Measurements from ENCODE around the gene NHEJ1. TPM values are rescaled to one million over a fixed set of nuclear protein-coding genes. Genes with fewer than 3 reads are reported as not detected.

NHEJ1 gene
- total RNA-seq, 1 experiment from 2014 or later: 16.7 TPM

DNA sequence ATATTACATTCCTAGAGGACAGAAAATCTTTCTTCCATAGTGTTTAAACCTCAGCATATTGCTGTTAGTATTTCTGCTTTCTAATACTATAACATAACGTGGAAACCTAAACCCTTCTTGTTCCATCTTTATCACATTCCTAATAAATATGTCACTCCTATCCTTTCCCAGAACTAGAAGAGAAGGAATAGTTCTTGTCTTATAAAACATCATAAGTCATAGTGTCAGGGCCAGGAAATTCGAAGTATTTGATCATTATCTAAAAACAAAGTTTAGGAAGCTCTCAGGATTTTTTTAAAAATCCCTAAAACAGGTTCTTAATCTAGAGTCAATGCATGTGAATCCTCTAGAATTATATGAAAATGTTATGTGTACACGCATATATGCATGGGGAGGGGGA is 2.0 kb downstream of the NHEJ1 start:
- Histone ChIP-seq H3F3A (ENCODE audit: low read length, unreplicated experiment) (no peaks in the 10 kb centered on the region), H3K9me2 (replicated peaks; ENCODE audit: low read length) (no peaks in the 10 kb centered on the region), H3K36me3 (ENCODE audit: low read depth, low read length) (0 out of 2 replicates have a peak, but pooled peaks cover 2% of the 10 kb centered on the region), H3K27me3 (ENCODE audit: low read length) (no peaks in the 10 kb centered on the region), H3K9me3 (ENCODE audit: low read length) (no peaks in the 10 kb centered on the region), H2AFZ (ENCODE audit: low read length) (no peak overlapping the region), H3K4me2 (ENCODE audit: low read length) (peak overlapping the region; percentile 29; the same call in 1 of the 2 replicates), H3K9ac (ENCODE audit: low read length) (no peak overlapping the region), H3K4me3 (ENCODE audit: low read length) (no peak overlapping the region), H3K79me2 (ENCODE audit: low read length) (0 out of 2 replicates have a peak, but pooled peaks cover 4% of the 10 kb centered on the region), H4K20me1 (ENCODE audit: low read length) (no peaks in the 10 kb centered on the region), H3K4me1 (ENCODE audit: insufficient read depth, low read length) (peaks cover 26% of the 10 kb centered on the region), H3K27ac (ENCODE audit: low read length) (no peak overlapping the region)
- ATAC-seq (no peak), DNase-seq (peak; percentile 41)
- CTCF ChIA-PET: no interaction called here
- BruUV-seq (replicated peaks): no TSS peak
- POLR2A ChIA-PET (ENCODE audit: unreplicated experiment): interaction anchor here (0.6 to 0.7 kb wide), 4 partner anchors 24 to 320 kb away, joined by 3 to 7 read pairs (median 4); no protein-coding TSS in a partner anchor
- TF ChIP-seq EZH2phosphoT487 (IDR thresholded peaks at IDR 0.05; ENCODE audit: borderline replicate concordance, low read length): no peak
- no peak for TF ChIP-seq EZH2 (IDR thresholded peaks at IDR 0.05; ENCODE audit: low read length, unreplicated experiment)
- no peak for TF ChIP-seq CTCF (conservative IDR thresholded peaks at IDR 0.05; ENCODE audit: low read depth, low read length)
- intact Hi-C loops (cut with micrococcal nuclease): no loop called here

DNA sequence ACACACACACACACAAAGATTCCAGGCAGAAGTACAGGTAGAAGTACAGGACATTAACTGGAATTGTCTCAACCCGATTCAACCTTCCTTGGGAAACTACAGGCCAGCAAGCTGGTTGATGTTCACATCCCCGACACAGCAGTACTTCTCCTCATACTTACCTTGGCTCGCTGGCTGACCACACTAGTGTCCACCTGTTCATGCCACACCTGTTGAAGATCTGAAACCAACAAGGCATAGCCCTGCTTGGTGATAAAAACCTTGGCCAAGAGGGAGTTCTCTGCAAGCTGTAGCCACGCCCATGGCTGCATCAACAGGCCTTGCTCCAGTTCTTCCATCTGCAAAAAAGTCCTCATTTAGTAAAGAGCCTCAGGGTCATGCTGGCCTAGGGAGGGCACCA is 2.6 kb downstream of the NHEJ1 start:
- no peak overlapping the region for H2AFZ ChIP-seq (ENCODE audit: low read length)
- no peak overlapping the region for H3K4me3 ChIP-seq (ENCODE audit: low read length)
- BruUV-seq (replicated peaks): no TSS peak
- DNase-seq: no peak
- no peak overlapping the region for H3K9ac ChIP-seq (ENCODE audit: low read length)
- H4K20me1 ChIP-seq (ENCODE audit: low read length): no peaks in the 10 kb centered on the region
- POLR2A ChIA-PET (ENCODE audit: unreplicated experiment): interaction anchor here (0.7 kb wide), 1 partner anchor 50 kb away, joined by 4 read pairs; no protein-coding TSS in a partner anchor
- ATAC-seq: no peak
- 0 out of 2 replicates have a peak, but pooled peaks cover 2% of the 10 kb centered on the region for H3K36me3 ChIP-seq (ENCODE audit: low read depth, low read length)
- 0 out of 2 replicates have a peak, but pooled peaks cover 4% of the 10 kb centered on the region for H3K79me2 ChIP-seq (ENCODE audit: low read length)
- peaks cover 26% of the 10 kb centered on the region for H3K4me1 ChIP-seq (ENCODE audit: insufficient read depth, low read length)
- H3K9me3 ChIP-seq (ENCODE audit: low read length): no peaks in the 10 kb centered on the region
- H3K4me2 ChIP-seq (ENCODE audit: low read length): peak overlapping the region; percentile 29; the same call in 1 of the 2 replicates
- no peaks in the 10 kb centered on the region for H3F3A ChIP-seq (ENCODE audit: low read length, unreplicated experiment)
- no peaks in the 10 kb centered on the region for H3K27me3 ChIP-seq (ENCODE audit: low read length)
- intact Hi-C loops (cut with micrococcal nuclease): no loop called here
- no peak for TF ChIP-seq EZH2 (IDR thresholded peaks at IDR 0.05; ENCODE audit: low read length, unreplicated experiment)
- no peak for TF ChIP-seq CTCF (conservative IDR thresholded peaks at IDR 0.05; ENCODE audit: low read depth, low read length)
- TF ChIP-seq EZH2phosphoT487 (IDR thresholded peaks at IDR 0.05; ENCODE audit: borderline replicate concordance, low read length): no peak
- no peak overlapping the region for H3K27ac ChIP-seq (ENCODE audit: low read length)
- CTCF ChIA-PET: interaction anchor here (0.5 kb wide), 1 partner anchor 529 kb away, joined by 3 read pairs; no protein-coding TSS in a partner anchor
- no peaks in the 10 kb centered on the region for H3K9me2 ChIP-seq (replicated peaks; ENCODE audit: low read length)

DNA sequence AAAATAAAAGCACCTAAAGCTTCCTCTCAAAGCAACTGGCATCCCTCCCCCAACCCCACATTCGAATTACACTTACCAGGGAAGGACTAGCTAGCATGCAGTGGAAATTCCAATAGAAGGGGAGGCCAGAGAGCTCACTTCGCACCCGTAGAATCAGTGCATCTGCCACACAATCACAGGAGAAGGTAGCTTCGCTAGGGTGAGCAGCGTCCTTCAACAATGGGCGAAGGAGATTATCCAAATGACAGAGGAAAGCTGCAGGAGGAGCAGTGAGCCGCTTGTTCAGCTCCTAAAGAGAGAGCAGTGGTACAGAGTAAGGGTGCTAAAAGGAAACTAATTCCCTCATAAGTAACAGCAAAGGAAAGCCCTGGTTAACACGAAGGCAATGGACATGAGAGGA is 3.2 kb downstream of the NHEJ1 start:
- POLR2A ChIA-PET (ENCODE audit: unreplicated experiment): no interaction called here
- no TSS peak for BruUV-seq (replicated peaks)
- H3F3A ChIP-seq (ENCODE audit: low read length, unreplicated experiment): no peaks in the 10 kb centered on the region

More for the DNA sequence above, 3.2 kb downstream of the NHEJ1 start:
- no peak for DNase-seq
- H2AFZ ChIP-seq (ENCODE audit: low read length): no peak overlapping the region
- H3K36me3 ChIP-seq (ENCODE audit: low read depth, low read length): 0 out of 2 replicates have a peak, but pooled peaks cover 2% of the 10 kb centered on the region
- peaks cover 26% of the 10 kb centered on the region for H3K4me1 ChIP-seq (ENCODE audit: insufficient read depth, low read length)
- H3K9ac ChIP-seq (ENCODE audit: low read length): no peak overlapping the region
- no peak overlapping the region for H3K27ac ChIP-seq (ENCODE audit: low read length)
- no peaks in the 10 kb centered on the region for H4K20me1 ChIP-seq (ENCODE audit: low read length)
- no peak overlapping the region for H3K4me2 ChIP-seq (ENCODE audit: low read length)
- intact Hi-C loops (cut with micrococcal nuclease): no loop called here
- H3K4me3 ChIP-seq (ENCODE audit: low read length): no peak overlapping the region
- no peak for ATAC-seq
- H3K79me2 ChIP-seq (ENCODE audit: low read length): 0 out of 2 replicates have a peak, but pooled peaks cover 4% of the 10 kb centered on the region
- no peaks in the 10 kb centered on the region for H3K9me2 ChIP-seq (replicated peaks; ENCODE audit: low read length)
- no peaks in the 10 kb centered on the region for H3K27me3 ChIP-seq (ENCODE audit: low read length)
- TF ChIP-seq EZH2 (IDR thresholded peaks at IDR 0.05; ENCODE audit: low read length, unreplicated experiment): no peak
- no peak for TF ChIP-seq EZH2phosphoT487 (IDR thresholded peaks at IDR 0.05; ENCODE audit: borderline replicate concordance, low read length)
- no peak for TF ChIP-seq CTCF (conservative IDR thresholded peaks at IDR 0.05; ENCODE audit: low read depth, low read length)
- H3K9me3 ChIP-seq (ENCODE audit: low read length): no peaks in the 10 kb centered on the region
- CTCF ChIA-PET: interaction anchor here (0.5 to 1.1 kb wide), 2 partner anchors 127 to 530 kb away, joined by 3 read pairs; no protein-coding TSS in a partner anchor

Data from PC-3 (cell line).